Neural progenitor cell (in vitro differentiated cells): Measurements from ENCODE around the gene VSTM5.

ENCODE experiments used
- EZH2 ChIP-seq: fragments of 200-600 bp; sonication (generic); IDR thresholded peaks from 2 replicates; pipeline ENCODE4 v1.6.1; 2017; ENCODE audit warnings: antibody characterized with exemption, mild to moderate bottlenecking, moderate library complexity
- TF ChIP-seq, protein P1 (sequence below): fragments of 200-600 bp; sonication (generic); IDR thresholded peaks from 2 replicates; pipeline ENCODE4 v1.5.1; 2017; ENCODE audit warnings: antibody characterized with exemption, mild to moderate bottlenecking

- TF ChIP-seq, protein P1, sequence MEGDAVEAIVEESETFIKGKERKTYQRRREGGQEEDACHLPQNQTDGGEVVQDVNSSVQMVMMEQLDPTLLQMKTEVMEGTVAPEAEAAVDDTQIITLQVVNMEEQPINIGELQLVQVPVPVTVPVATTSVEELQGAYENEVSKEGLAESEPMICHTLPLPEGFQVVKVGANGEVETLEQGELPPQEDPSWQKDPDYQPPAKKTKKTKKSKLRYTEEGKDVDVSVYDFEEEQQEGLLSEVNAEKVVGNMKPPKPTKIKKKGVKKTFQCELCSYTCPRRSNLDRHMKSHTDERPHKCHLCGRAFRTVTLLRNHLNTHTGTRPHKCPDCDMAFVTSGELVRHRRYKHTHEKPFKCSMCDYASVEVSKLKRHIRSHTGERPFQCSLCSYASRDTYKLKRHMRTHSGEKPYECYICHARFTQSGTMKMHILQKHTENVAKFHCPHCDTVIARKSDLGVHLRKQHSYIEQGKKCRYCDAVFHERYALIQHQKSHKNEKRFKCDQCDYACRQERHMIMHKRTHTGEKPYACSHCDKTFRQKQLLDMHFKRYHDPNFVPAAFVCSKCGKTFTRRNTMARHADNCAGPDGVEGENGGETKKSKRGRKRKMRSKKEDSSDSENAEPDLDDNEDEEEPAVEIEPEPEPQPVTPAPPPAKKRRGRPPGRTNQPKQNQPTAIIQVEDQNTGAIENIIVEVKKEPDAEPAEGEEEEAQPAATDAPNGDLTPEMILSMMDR = no peak
- no peak for TF ChIP-seq EZH2
Observed at GRCh38 chr11:93829598-93829997, 20.8 kb downstream of the VSTM5 start.
